Measurements from ENCODE around the gene ITGA7.

DNA sequence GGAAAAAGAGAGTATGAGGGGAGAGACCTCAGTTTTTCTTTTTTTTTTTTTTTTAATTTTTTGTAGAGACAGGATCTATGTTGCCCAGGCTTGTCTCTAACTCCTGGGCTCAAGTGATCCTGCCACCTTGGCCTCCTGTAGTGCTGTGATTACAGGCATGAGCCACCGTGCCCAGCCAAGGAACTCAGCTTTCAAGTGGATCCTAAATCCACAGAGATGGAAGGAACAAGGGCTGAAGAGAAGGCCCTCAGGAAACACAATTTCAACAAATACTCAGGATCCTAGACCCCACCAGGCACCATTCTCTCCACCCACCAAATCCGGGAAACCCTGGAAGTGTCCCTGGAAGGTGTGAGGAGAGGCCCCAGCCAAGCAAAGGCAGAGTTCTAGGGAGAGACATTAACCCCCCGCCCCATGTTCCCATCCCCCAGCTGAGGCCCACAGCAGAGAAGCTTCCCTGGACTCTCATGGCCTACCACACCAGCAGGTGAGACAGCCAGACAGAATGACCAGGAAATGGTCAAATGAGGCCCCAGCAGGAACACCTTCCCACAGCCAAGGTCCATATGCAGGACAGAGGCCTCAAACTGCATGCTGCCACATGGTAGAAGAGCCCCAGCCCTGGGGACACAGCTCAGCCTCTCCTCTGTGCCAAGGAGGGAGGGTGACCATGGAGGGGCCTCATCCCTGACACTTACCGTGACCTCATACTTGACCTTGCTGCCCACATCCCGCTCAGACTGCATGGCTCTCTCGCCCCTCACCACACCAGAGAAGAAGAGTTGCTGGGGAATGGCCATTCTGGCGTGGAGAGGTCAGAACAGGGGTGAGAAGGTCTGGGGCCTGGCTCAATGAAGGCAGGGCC, 14.1 kb downstream of the ITGA7 start:
- no peak for TF ChIP-seq POLR2A (IDR thresholded peaks at IDR 0.05)
- TF ChIP-seq, protein P1, sequence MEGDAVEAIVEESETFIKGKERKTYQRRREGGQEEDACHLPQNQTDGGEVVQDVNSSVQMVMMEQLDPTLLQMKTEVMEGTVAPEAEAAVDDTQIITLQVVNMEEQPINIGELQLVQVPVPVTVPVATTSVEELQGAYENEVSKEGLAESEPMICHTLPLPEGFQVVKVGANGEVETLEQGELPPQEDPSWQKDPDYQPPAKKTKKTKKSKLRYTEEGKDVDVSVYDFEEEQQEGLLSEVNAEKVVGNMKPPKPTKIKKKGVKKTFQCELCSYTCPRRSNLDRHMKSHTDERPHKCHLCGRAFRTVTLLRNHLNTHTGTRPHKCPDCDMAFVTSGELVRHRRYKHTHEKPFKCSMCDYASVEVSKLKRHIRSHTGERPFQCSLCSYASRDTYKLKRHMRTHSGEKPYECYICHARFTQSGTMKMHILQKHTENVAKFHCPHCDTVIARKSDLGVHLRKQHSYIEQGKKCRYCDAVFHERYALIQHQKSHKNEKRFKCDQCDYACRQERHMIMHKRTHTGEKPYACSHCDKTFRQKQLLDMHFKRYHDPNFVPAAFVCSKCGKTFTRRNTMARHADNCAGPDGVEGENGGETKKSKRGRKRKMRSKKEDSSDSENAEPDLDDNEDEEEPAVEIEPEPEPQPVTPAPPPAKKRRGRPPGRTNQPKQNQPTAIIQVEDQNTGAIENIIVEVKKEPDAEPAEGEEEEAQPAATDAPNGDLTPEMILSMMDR (IDR thresholded peaks at IDR 0.05) = no peak
